Stimulated activated CD4-positive, alpha-beta T cell treated with anti-CD3 and anti-CD28 coated beads, Interleukin-12 subunit alpha, Interleukin-12 subunit beta, amount 100 ng/mL, for 48 hours (primary cell): ENCODE measurements around the gene CMC1.

Source experiments
- DNase-seq, 3 donors: peaks; one replicate each; pipeline ENCODE4 v3.0.0-alpha.2; 2020; ENCODE audit warnings: low read depth in 2 of 3, low spot score in 1 of 3

CMC1 gene

GRCh38 chr3:28295898-28296490 lies 54.6 kb downstream of the CMC1 start:
- no peak for DNase-seq

GRCh38 chr3:28299705-28300104 lies 58.3 kb downstream of the CMC1 start:
- DNase-seq: no peak

DNA sequence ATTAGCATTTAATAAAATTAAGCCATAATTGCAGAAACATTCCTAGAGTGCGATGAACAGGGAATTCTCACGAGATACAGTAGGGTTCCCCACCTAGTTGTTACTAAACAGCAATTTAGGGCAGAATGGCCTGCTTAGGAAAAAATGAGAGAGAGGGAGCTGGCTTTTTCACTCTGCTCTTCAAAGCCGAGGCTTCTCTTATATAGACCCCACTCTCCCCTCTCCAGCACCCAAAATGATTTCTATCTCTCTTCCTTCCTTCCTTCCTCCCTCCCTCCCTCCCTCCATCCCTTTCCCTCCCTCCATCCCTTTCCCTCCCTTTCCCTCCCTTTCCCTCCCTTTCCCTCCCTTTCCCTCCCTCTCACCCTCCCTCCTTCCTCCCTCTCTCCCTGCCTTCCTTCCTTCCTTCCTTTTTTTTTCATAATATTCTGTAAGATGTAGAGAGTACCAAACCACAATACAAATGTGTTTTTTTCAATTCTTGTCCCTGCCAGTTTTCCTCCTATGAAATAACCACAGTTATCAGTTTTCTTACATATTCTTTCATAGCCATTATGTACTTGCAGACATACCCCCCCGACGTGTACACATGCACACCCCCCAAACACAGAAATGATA lies 59.0 kb downstream of the CMC1 start:
- no peak for DNase-seq

GRCh38 chr3:28301688-28302087 lies 60.3 kb downstream of the CMC1 start:
- no peak for DNase-seq

GRCh38 chr3:28308196-28308595 lies 66.8 kb downstream of the CMC1 start:
- no peak for DNase-seq

GRCh38 chr3:28315711-28316110 lies 74.3 kb downstream of the CMC1 start:
- DNase-seq: no peak

DNA sequence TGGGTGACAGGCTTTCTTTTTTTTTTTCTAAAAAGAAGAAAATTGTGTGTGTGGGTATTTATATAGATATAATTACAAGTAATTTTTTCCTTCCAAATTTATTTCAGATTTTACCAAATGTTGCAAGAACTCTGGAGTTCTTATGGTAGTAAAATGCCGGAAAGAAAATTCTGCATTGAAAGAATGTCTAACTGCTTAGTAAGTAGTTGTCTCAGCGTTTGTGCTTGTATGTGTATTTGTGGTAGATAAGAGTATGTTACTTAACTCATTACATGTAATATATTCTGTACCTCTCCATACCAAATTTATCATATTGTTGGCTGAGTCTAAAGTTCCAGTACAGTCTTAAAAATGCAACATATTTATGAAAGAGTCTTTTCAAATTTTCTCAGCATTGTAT lies 74.8 kb downstream of the CMC1 start:
- no peak for DNase-seq

DNA sequence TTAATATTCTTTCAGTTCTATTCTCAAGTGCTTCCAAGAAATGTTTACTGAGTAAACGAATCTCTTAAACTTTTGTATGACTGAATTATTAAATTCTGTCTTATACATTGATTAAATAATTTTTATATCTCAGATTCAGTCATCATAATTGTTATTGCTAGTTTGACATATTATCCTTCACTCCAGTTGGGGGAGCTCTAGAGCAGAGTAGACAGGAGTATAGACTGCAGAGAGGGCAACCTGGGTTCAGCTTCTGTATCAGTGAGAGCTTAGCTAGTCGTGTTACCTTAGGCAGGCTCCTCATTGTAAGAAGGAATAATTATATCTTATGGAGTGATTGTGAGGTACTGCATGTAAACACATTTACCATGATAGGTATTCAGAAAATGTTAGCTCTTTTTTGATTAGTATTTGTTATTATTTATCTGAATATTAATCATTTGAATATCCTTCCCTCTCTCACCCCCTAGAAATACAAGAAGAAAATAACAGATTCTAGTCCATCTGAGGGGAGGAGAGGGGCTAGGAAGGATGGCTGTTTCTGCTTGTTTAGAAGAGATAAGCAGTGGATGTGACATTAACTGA lies 76.1 kb downstream of the CMC1 start:
- DNase-seq: peak in 2 of 3 donors; percentile 1 to 41

GRCh38 chr3:28320981-28321380 lies 79.6 kb downstream of the CMC1 start:
- DNase-seq: no peak

- DNase-seq: no peak
These were observed 81.0 kb downstream of the CMC1 start for GRCh38 chr3:28322464-28322863.

GRCh38 chr3:28326458-28326926 lies 85.1 kb downstream of the CMC1 start:
- DNase-seq: peak in 2 of 3 donors; percentile 11 to 14

GRCh38 chr3:28328188-28329151 lies 87.1 kb downstream of the CMC1 start:
- DNase-seq: no peak

- DNase-seq: no peak
These were observed 93.1 kb downstream of the CMC1 start for GRCh38 chr3:28334552-28334951.

DNA sequence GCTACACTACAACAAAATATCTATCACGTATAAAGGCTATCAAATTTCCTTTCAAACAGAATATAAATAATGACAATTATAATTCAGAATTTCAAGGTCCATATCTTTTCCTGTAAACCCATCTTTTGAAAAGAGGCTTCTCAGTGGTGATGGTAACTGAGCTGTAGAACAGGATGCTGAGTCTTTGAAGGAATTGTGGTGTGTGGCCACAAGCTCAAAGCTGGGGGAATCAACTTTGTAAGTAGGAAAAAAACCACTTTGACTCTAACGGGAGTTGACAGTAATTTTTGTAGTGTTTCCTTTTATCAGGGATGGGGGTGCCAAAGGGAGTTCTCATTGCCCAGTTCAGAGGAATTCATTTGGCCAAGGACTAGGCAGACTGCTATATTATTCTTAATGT lies 93.8 kb downstream of the CMC1 start:
- DNase-seq: no peak

DNA sequence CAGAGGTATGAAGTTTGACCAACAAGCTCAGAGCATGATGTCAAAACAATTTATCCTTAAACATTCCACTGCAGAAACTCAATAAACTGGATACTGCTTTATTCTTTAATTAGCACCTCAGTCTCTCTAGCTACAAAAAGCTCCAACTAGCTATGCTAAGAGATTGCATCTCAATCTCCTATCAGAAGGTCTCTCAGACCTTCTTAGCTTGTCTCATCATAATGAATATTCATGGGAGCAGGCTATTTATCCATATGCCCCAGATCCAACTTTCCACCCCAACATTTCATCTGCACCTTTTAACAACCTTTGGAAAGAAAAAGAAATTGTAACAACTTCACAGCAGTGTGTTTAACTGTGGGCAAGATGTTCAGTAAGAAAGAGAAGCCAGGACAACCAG lies 95.8 kb downstream of the CMC1 start:
- DNase-seq: no peak

- no peak for DNase-seq
These were observed 101.7 kb downstream of the CMC1 start for GRCh38 chr3:28343144-28343543.

DNA sequence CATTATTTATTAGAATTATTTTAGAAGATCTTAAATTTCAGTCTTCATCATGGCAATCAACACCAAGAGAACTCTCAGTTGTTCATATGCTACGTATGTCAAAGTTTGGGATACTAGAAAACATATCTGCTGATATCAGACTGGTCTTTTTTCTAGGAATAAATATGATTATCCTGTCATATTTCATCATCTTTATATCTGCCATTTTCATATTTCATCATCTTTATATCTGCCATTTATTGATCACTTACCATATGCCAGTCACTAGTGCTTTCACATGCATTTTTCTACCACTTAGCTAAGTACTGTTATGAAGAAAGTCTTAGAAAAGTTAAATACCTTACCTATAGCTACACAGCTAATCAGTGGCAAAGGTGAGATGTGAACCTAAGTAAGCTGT lies 104.3 kb downstream of the CMC1 start:
- DNase-seq: no peak

DNA sequence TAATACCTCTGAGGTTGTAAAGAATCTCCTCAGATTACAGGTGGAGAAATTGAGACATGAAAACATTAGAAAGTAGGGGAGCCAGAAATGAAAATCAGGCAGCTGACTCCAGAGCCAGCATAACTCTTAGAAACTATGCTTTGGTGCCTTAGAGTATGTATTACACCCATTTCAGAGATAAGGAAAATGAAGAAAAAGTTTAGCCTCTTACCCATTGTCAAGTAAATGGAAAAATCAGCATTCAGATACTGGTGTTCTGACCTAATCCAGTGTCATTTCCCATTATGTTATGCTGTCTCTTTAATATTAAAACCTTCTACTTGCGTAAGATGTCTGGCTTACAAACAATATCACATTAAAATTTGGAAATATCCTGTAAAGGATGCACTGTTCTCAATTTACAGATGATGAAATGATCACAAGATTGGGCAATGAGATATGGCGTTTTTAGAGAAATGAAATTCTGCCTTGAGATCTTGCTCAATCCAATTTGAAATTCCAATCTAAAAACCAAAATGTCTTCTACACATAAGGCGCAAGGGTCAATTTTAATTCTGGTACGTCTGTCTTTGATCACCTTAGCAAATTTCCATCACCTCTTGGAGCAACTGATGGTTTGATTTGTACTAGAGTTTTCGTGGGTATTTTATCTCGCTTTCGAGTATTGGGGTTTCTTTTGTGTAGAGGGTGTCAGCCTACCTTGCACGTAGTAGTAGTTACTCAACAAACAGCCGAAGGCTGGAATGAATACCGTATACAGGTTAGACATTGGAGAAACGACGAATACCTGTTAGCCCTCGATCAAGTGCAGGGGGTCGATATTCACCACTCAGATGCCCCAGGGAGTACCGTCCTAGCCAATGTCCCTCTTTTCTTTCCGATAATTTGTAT lies 106.2 kb downstream of the CMC1 start:
- no peak for DNase-seq

DNA sequence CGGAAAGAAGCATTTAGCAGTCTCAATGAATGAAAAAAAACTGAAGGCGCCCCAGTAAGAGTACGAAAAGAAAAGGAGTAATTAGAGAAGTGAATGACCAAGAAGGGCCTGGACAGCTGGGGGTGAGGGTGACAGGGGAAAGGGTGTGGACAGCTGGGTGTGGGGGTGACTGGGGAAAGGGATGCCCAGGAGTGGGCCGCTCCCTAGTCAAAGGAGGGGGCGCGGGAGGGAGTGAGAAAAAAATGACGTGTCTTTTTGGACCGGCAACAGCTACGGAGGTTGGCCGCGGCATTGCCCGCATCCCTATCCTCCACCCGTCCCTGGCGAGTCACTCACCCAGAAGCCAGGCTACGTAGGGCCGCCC lies 106.8 kb downstream of the CMC1 start:
- DNase-seq: no peak

DNA sequence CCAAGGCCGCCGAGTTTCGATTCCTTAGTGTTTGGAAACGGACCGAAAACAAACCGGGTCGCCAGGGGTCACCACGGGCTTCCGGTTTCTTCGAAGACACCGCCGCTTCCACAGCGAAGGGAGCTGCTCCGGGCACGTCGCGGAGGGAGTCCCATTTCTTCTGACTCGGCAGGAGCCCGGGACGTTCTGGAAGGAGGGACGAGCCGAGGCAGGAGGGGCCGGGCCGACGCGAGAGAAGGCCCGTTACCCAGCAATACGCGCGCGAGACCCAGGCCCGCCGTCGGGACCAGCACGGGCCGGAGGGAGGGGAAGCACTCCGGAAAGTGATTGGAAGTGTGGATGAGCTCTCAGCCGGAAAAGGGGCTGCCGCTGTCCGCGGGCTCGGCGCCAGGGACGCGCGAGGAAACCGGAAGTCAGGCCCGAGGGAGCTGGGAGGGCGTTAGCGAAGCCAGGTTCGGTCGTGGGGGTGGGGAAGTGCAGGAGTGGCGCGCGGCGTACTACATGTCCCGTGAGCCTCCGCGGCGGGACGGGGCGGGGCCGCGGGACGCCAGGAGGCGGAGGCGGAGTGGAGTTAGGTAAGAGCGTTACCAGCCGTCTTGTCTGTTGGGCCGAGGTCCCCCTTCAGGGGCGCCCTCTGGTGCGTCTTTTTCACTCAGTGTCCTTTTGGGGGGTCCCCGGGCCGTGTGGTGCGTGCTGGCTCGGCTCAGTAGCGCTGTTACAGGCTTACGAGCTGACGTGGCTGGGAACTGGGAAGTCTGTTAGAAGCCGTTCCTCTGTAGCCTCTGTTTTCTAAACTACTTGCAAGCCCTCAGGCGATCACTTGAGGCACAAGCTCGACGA lies 107.4 kb downstream of the CMC1 start, which contains the start of the genes AZI2 and ZCWPW2:
Gene AZI2, minus strand, starts transcription at position 196 of the 840 bp plus-strand sequence. CDS start 8,207 bp downstream, outside the sequence.
Gene ZCWPW2, plus strand, starts transcription at position 93 of the 840 bp plus-strand sequence. CDS start 64,348 bp downstream, outside the sequence.
- DNase-seq: peak; percentile 84 to 93 (median 90)
